ENCODE measurements around the gene NLN.
"Not testable (repeated sequence)": the region's sequence is repeated elsewhere in the genome, so short reads cannot be mapped to it uniquely, and the experiment has no call there.

DNA sequence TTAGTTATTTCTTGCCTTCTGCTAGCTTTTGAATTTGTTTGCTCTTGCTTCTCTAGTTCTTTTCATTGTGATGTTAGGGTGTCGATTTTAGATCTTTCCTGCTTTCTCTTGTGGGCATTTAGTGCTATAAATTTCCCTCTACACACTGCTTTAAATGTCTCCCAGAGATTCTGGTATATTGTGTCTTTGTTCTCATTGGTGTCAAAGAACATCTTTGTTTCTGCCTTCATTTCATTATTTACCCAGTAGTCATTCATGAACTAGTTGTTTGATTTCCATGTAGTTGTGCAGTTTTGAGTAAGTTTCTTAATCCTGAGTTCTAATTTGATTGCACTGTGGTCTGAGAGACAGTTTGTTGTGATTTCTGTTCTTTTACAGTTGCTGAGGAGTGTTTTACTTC, 127.9 kb downstream of the NLN start:
- TF ChIP-seq, protein P1, sequence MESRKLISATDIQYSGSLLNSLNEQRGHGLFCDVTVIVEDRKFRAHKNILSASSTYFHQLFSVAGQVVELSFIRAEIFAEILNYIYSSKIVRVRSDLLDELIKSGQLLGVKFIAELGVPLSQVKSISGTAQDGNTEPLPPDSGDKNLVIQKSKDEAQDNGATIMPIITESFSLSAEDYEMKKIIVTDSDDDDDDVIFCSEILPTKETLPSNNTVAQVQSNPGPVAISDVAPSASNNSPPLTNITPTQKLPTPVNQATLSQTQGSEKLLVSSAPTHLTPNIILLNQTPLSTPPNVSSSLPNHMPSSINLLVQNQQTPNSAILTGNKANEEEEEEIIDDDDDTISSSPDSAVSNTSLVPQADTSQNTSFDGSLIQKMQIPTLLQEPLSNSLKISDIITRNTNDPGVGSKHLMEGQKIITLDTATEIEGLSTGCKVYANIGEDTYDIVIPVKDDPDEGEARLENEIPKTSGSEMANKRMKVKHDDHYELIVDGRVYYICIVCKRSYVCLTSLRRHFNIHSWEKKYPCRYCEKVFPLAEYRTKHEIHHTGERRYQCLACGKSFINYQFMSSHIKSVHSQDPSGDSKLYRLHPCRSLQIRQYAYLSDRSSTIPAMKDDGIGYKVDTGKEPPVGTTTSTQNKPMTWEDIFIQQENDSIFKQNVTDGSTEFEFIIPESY (CRISPR knock-in tag; IDR thresholded peaks at IDR 0.05): not testable (repeated sequence)
- not testable (repeated sequence) for TF ChIP-seq ZFP36 (IDR thresholded peaks at IDR 0.05; ENCODE audit: low read depth, low read length, partially characterized antibody)
